Duodenal mucosa (tissue), 2 donors: Measurements from ENCODE around the gene GRID1.
"Not testable (repeated sequence)": the region's sequence is repeated elsewhere in the genome, so short reads cannot be mapped to it uniquely, and the experiment has no call there.

Experiments
- H3K27ac ChIP-seq: one replicate; pipeline ENCODE4 v1.7.0; 2013; ENCODE audit warnings: low read depth, low read length
- H3K27me3 ChIP-seq, 2 donors: one replicate each; pipeline ENCODE4 v1.7.0; 2013; ENCODE audit warnings: low read length in 2 of 2, control low read depth in 1 of 2; ENCODE audit not compliant: insufficient read depth in 2 of 2, control insufficient read depth in 1 of 2
- H3K36me3 ChIP-seq, 2 donors: one replicate each; pipeline ENCODE4 v1.7.0; 2013; ENCODE audit warnings: low read length in 2 of 2, control low read depth in 1 of 2; ENCODE audit not compliant: insufficient read depth in 2 of 2, control insufficient read depth in 1 of 2
- H3K4me1 ChIP-seq, 2 donors: one replicate each; pipeline ENCODE4 v1.7.0; 2013; ENCODE audit warnings: low read length in 2 of 2, control low read depth in 1 of 2; ENCODE audit not compliant: insufficient read depth in 2 of 2, control insufficient read depth in 1 of 2
- H3K4me3 ChIP-seq, 2 donors: one replicate each; pipeline ENCODE4 v1.7.0; 2013; ENCODE audit warnings: low read length in 2 of 2, low read depth in 1 of 2
- H3K9ac ChIP-seq, 2 donors: one replicate each; pipeline ENCODE4 v1.7.0; 2013; ENCODE audit warnings: low read length in 2 of 2, low read depth in 1 of 2
- H3K9me3 ChIP-seq, 2 donors: one replicate each; pipeline ENCODE4 v1.7.0; 2013; ENCODE audit warnings: low read length in 2 of 2, control low read depth in 1 of 2; ENCODE audit not compliant: control insufficient read depth in 1 of 2

The GRID1 gene

GRCh38 chr10:86245015-86245394, 121.6 kb downstream of the GRID1 start:
- no peak overlapping the region for H3K4me3 ChIP-seq
- no peak overlapping the region for H3K27ac ChIP-seq
- no peaks in the 10 kb centered on the region for H3K4me1 ChIP-seq
- H3K36me3 ChIP-seq = no peaks in the 10 kb centered on the region
- H3K27me3 ChIP-seq = no peaks in the 10 kb centered on the region
- H3K9me3 ChIP-seq = no peaks in the 10 kb centered on the region
- no peak overlapping the region for H3K9ac ChIP-seq

DNA sequence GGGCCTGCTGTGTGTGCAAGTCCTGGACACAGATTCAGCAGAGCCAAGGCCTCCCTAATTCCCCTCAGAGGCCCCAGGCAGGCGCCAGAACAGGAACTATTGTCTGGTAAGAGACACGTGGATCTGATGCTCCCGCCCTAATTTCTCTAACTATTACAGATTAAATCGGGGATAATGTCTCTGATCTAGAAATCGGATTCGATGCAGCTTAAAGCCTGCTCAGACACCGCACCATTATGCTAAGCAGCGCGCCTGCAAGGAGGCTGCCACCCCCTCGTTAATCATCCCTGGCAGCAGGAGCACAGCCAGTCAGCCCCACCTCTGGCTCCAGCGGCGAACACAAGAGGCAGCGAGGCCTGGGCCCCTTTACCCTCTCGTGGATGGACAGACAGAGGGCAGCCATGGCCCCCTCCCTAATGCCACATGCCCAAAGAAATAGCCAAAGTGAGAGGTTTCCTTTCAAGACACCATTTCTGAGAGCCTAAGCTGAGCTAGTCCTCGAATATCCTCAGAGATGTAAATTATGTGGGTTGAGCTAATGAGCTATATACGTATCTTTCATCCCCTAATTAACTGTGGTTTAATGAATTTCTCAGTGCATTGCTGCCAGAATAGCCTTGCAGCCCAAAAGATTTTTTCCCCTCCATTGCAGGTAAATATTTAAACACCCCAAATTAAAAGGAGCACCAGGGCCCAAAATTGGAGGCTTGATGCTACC, 122.1 kb downstream of the GRID1 start:
- H3K9ac ChIP-seq = no peak overlapping the region
- no peaks in the 10 kb centered on the region for H3K9me3 ChIP-seq
- H3K36me3 ChIP-seq = no peaks in the 10 kb centered on the region
- H3K4me1 ChIP-seq = no peaks in the 10 kb centered on the region
- no peaks in the 10 kb centered on the region for H3K27me3 ChIP-seq
- no peak overlapping the region for H3K4me3 ChIP-seq
- H3K27ac ChIP-seq = no peak overlapping the region

GRCh38 chr10:86243651-86244155, 122.9 kb downstream of the GRID1 start:
- Histone ChIP-seq H3K4me3 (no peak overlapping the region), H3K9ac (no peak overlapping the region), H3K36me3 (no peaks in the 10 kb centered on the region), H3K27ac (no peak overlapping the region), H3K27me3 (no peaks in the 10 kb centered on the region), H3K4me1 (no peaks in the 10 kb centered on the region), H3K9me3 (no peaks in the 10 kb centered on the region)

GRCh38 chr10:86242761-86243160, 123.8 kb downstream of the GRID1 start:
- Histone ChIP-seq H3K27me3 (no peaks in the 10 kb centered on the region), H3K27ac (no peak overlapping the region), H3K4me3 (no peak overlapping the region), H3K36me3 (no peaks in the 10 kb centered on the region), H3K9ac (no peak overlapping the region), H3K9me3 (no peaks in the 10 kb centered on the region), H3K4me1 (no peaks in the 10 kb centered on the region)

- not testable (repeated sequence) for H3K4me3 ChIP-seq, H3K36me3 ChIP-seq, H3K27me3 ChIP-seq, H3K9me3 ChIP-seq, H3K9ac ChIP-seq, H3K27ac ChIP-seq, H3K4me1 ChIP-seq
Measured at GRCh38 chr10:86238089-86238488, 128.5 kb downstream of the GRID1 start.

DNA sequence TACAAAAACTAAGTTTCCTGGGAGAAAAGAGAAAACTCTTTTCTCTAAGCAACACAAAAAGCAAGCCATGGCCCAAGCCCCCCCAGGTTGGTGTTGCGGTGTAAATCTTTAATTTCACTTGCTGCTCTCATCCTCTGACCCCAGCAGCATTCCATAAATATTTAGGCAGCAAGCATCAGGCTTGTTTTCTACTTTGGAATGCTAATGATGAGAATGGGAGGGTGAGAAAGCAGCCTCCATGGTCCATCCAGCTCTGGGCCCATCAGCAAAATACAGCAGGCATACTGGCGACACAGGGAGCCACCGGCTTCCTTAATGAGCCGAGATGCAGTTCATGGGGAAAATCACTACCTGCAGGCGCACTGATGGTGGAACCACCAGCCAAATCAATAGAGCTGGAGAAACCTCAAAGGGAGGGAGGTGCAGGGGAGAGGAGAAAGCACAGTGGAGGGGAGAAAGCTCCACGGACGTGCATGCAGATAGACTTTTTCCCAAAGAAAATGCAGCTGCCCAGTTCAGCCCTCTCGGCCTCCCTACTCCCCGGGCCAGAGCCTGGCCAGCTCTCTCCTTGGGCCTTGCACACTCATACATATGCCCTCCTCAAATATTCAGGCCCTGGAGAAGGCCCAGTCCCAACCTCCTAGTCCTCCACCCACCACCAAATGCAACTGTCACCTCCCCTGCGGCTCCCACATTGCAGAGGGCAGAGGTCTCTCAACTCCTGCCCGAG, 131.9 kb downstream of the GRID1 start:
- no peak overlapping the region for H3K27ac ChIP-seq
- no peaks in the 10 kb centered on the region for H3K9me3 ChIP-seq
- H3K36me3 ChIP-seq = no peaks in the 10 kb centered on the region
- H3K9ac ChIP-seq = no peak overlapping the region
- no peak overlapping the region for H3K4me3 ChIP-seq
- H3K27me3 ChIP-seq = no peaks in the 10 kb centered on the region
- no peaks in the 10 kb centered on the region for H3K4me1 ChIP-seq

- no peak overlapping the region for H3K9ac ChIP-seq
- H3K36me3 ChIP-seq = no peaks in the 10 kb centered on the region
- H3K27ac ChIP-seq = no peak overlapping the region
- no peaks in the 10 kb centered on the region for H3K27me3 ChIP-seq
- H3K4me3 ChIP-seq = no peak overlapping the region
- no peaks in the 10 kb centered on the region for H3K4me1 ChIP-seq
- no peaks in the 10 kb centered on the region for H3K9me3 ChIP-seq
Measured at GRCh38 chr10:86234107-86234506, 132.5 kb downstream of the GRID1 start.

- Histone ChIP-seq H3K27me3 (no peaks in the 10 kb centered on the region), H3K9ac (no peak overlapping the region), H3K36me3 (no peaks in the 10 kb centered on the region), H3K4me3 (no peak overlapping the region), H3K9me3 (no peaks in the 10 kb centered on the region), H3K27ac (no peak overlapping the region), H3K4me1 (no peaks in the 10 kb centered on the region)
Measured at GRCh38 chr10:86233131-86233530, 133.5 kb downstream of the GRID1 start.

- Histone ChIP-seq H3K9ac (no peak overlapping the region), H3K36me3 (no peaks in the 10 kb centered on the region), H3K27me3 (no peaks in the 10 kb centered on the region), H3K27ac (no peak overlapping the region), H3K4me1 (no peaks in the 10 kb centered on the region), H3K9me3 (no peaks in the 10 kb centered on the region), H3K4me3 (no peak overlapping the region)
Measured at GRCh38 chr10:86232644-86233043, 134.0 kb downstream of the GRID1 start.

- no peak overlapping the region for H3K27ac ChIP-seq
Measured at GRCh38 chr10:86231796-86232560, 134.6 kb downstream of the GRID1 start.

More at GRCh38 chr10:86231796-86232560, 134.6 kb downstream of the GRID1 start:
- Histone ChIP-seq H3K9ac (no peak overlapping the region), H3K36me3 (no peaks in the 10 kb centered on the region), H3K4me3 (no peak overlapping the region), H3K9me3 (no peaks in the 10 kb centered on the region), H3K27me3 (no peaks in the 10 kb centered on the region), H3K4me1 (no peaks in the 10 kb centered on the region)
